Vagina (tissue), 2 donors: Measurements from ENCODE around the gene MRI1.

Source experiments
- CTCF ChIP-seq, 3 experiments: fragments of 450-650 bp in 2 of 3; fragments of 200-600 bp in 1 of 3; sonication (generic) in 1 of 3; IDR thresholded peaks; one replicate each; pipeline ENCODE4 v1.5.1; 2017 to 2019; ENCODE audit warnings: antibody characterized with exemption in 3 of 3, mild to moderate bottlenecking in 2 of 3, moderate library complexity in 2 of 3
- POLR2A ChIP-seq, 2 donors: fragments of 450-650 bp; IDR thresholded peaks; one replicate each; pipeline ENCODE4 v1.6.1; 2017; ENCODE audit warnings: antibody characterized with exemption in 2 of 2, mild to moderate bottlenecking in 2 of 2, moderate library complexity in 2 of 2
- POLR2AphosphoS5 ChIP-seq, 2 donors: sonication (generic); formaldehyde crosslinking; IDR thresholded peaks; one replicate each; pipeline ENCODE4 v1.9.0; 2017; ENCODE audit warnings: antibody characterized with exemption in 2 of 2, mild to moderate bottlenecking in 2 of 2, low read depth in 1 of 2; ENCODE audit not compliant: insufficient read depth in 1 of 2

GRCh38 chr19:13812544-13812943 is 48.2 kb downstream of the MRI1 start:
- TF ChIP-seq CTCF (IDR thresholded peaks at IDR 0.05) = no peak
- TF ChIP-seq POLR2AphosphoS5 (IDR thresholded peaks at IDR 0.05; ENCODE audit: insufficient read depth in 1 of 2, low read depth in 1 of 2) = no peak
- no peak for TF ChIP-seq POLR2A (IDR thresholded peaks at IDR 0.05)
